Transverse colon (tissue), 4 donors: ENCODE results near the gene MPP4. TPM values are rescaled to one million over a fixed set of nuclear protein-coding genes. Genes with fewer than 3 reads are reported as not detected.

ENCODE experiments used
- DNase-seq: peaks from one replicate; pipeline ENCODE4 v3.0.0-alpha.2; 2019
- H3K27ac ChIP-seq, 4 donors: fragments of 200-600 bp; sonication (generic); 2 replicates each; pipeline ENCODE4 v1.5.1; 2016 to 2018; ENCODE audit warnings: inconsistent platforms in 4 of 4
- H3K27me3 ChIP-seq: fragments of 200-600 bp; sonication (generic); 2 replicates; pipeline ENCODE4 v1.5.1; 2017; ENCODE audit warnings: inconsistent platforms
- H3K36me3 ChIP-seq, 4 donors: fragments of 200-600 bp; sonication (generic); 2 replicates each; pipeline ENCODE4 v1.5.1; 2017 to 2019; ENCODE audit warnings: inconsistent platforms in 4 of 4
- H3K4me1 ChIP-seq, 4 donors: fragments of 200-600 bp; sonication (generic); 2 replicates each; pipeline ENCODE4 v1.5.1; 2017 to 2020; ENCODE audit warnings: inconsistent platforms in 4 of 4
- H3K4me3 ChIP-seq, 4 donors: fragments of 200-600 bp; sonication (generic); 1 replicate in 1 of 4; 2 replicates in 3 of 4; pipeline versions ENCODE4 v1.5.1 to v1.6.1; 2017 to 2019; ENCODE audit warnings: inconsistent platforms in 4 of 4
- H3K9me3 ChIP-seq, 2 donors: fragments of 200-600 bp; sonication (generic); 2 replicates each; pipeline ENCODE4 v1.5.1; 2017 to 2019; ENCODE audit warnings: inconsistent platforms in 2 of 2
- EP300 ChIP-seq: sonication (generic); formaldehyde crosslinking; IDR thresholded peaks from one replicate; pipeline ENCODE4 v1.6.1; 2017; ENCODE audit warnings: antibody characterized with exemption, low read depth
- POLR2A ChIP-seq: fragments of 450-650 bp; IDR thresholded peaks from one replicate; pipeline ENCODE4 v1.6.1; 2016; ENCODE audit warnings: antibody characterized with exemption, mild to moderate bottlenecking, moderate library complexity
- POLR2AphosphoS5 ChIP-seq, 3 donors: sonication (generic); formaldehyde crosslinking; IDR thresholded peaks; one replicate each; pipeline ENCODE4 v1.6.1; 2016; ENCODE audit warnings: antibody characterized with exemption in 3 of 3
- WGBS, 2 donors: methylation state at CpG; one replicate each; pipeline ENCODE4 v1.1.5; 2018; ENCODE audit warnings: low coverage in 1 of 2; 5-methylcytosine and 5-hydroxymethylcytosine counted together
- in situ Hi-C, 4 donors: fragments of 200-750 bp; cut with MboI; loops; one replicate each; pipeline versions ENCODE4 v1.15.0 to v1.15.1; 2017; ENCODE audit warnings: low sequenced_read_pairs in 3 of 4, low pct_ligation_motif_present in 1 of 4, low pct_unique_long_range_greater_than_20kb in 1 of 4
- intact Hi-C: fragments of 100-400 bp; cut with DNase I; formaldehyde crosslinking; loops from one replicate; pipeline ENCODE4 v1.15.1; 2023; ENCODE audit warnings: low total_unique reads
- total RNA-seq, 4 donors: library from RNA; depleted of rRNA; stranded (reverse); fragments of >200 nt; gene quantifications; one replicate each; pipeline ENCODE4 v1.1.0, GENCODE V29; 2016
- TF ChIP-seq, protein P1 (sequence below), 5 experiments: fragments of 200-600 bp in 3 of 5; fragments of 450-650 bp in 2 of 5; sonication (generic) in 3 of 5; IDR thresholded peaks; 1 replicate in 2 of 5; 2 replicates in 3 of 5; pipeline ENCODE4 v1.5.1; 2016 to 2017; ENCODE audit warnings: antibody characterized with exemption in 5 of 5, inconsistent platforms in 3 of 5, mild to moderate bottlenecking in 2 of 5, moderate library complexity in 1 of 5

The MPP4 gene, protein sequence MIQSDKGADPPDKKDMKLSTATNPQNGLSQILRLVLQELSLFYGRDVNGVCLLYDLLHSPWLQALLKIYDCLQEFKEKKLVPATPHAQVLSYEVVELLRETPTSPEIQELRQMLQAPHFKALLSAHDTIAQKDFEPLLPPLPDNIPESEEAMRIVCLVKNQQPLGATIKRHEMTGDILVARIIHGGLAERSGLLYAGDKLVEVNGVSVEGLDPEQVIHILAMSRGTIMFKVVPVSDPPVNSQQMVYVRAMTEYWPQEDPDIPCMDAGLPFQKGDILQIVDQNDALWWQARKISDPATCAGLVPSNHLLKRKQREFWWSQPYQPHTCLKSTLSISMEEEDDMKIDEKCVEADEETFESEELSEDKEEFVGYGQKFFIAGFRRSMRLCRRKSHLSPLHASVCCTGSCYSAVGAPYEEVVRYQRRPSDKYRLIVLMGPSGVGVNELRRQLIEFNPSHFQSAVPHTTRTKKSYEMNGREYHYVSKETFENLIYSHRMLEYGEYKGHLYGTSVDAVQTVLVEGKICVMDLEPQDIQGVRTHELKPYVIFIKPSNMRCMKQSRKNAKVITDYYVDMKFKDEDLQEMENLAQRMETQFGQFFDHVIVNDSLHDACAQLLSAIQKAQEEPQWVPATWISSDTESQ
- total RNA-seq = not detected

DNA sequence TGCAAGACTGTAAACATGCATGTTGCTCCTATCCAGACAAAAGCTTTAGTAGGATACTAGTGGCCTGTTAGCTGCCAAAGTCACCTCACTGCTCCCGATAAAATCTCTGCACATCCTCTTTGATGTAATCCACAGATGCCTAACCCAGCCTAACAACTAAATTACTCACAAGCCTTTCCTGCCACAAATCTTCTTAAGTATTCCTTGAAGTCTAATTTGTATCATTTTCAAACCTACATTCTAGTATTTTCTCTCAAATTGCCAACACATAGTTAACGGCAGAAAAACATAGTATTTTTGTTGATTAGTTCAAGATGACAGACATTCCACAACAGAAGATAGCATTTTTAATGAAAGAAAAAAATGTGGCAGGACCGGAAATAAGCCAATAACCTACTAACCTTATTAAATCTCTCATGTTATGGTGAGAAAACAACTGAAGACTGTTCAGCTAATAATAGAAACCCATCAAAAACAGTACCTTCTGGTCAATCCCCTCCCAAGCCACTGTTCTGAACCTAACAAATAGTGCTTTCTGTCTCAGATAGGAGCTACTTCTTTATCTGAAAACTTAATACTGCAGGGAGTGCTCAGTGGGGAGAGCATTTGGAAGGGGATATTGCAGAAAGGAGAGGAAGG lies at the start of gene MPP4:
MPP4 (minus strand) TSS at position 57 of the 639 bp plus-strand sequence. CDS start 4,690 bp downstream, outside the sequence.
- Histone ChIP-seq H3K4me3 (no peak within 1 kb of the TSS), H3K27ac (no peak within 1 kb of the TSS), H3K9me3 (no peaks in the 10 kb centered on the region), H3K4me1 (no peaks in the 10 kb centered on the region), H3K36me3 (peaks cover 0 to 20% (median 3%) of the 10 kb centered on the region in 4 donors), H3K27me3 (no peaks in the 10 kb centered on the region)
- intact Hi-C loops = no loop called here
- in situ Hi-C loops = no loop called here
- no peak for TF ChIP-seq POLR2AphosphoS5 (IDR thresholded peaks at IDR 0.05)
- 57 to 60% methylated on average over 3 of the region's 3 CpGs for WGBS, 2 donors
- DNase-seq = no peak

DNA sequence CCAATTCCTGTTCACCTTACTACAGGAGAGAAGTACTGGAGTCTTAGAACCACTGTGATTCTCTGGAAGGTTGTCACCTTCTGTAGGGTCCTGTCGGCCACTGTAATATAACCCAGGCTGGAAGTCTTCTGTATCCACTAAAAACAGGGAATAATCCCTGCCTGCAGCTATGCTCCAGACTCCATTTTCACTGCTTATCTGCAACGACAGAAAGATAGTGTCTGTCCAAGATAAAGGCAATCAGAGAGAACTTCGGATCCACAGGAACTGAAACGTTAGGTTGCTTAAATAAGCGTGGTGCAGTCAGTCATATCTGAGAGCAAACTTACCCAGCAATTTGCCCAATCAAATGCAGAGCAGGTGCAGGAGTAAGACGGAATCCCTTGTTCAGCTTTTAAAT lies 48.1 kb upstream of the MPP4 start:
- DNase-seq = no peak
- Histone ChIP-seq H3K4me3 (no peak overlapping the region), H3K9me3 (no peaks in the 10 kb centered on the region), H3K4me1 (no peaks in the 10 kb centered on the region), H3K27me3 (no peaks in the 10 kb centered on the region), H3K36me3 (peaks cover 0 to 9% (median 0%) of the 10 kb centered on the region in 4 donors), H3K27ac (no peak overlapping the region)
- 88 to 100% methylated on average over 2 to 6 of the region's 6 CpGs for WGBS, 2 donors
- intact Hi-C loops (no loop called here), in situ Hi-C loops (no loop called here)
- TF ChIP-seq POLR2A = no peak
- TF ChIP-seq, protein P1, sequence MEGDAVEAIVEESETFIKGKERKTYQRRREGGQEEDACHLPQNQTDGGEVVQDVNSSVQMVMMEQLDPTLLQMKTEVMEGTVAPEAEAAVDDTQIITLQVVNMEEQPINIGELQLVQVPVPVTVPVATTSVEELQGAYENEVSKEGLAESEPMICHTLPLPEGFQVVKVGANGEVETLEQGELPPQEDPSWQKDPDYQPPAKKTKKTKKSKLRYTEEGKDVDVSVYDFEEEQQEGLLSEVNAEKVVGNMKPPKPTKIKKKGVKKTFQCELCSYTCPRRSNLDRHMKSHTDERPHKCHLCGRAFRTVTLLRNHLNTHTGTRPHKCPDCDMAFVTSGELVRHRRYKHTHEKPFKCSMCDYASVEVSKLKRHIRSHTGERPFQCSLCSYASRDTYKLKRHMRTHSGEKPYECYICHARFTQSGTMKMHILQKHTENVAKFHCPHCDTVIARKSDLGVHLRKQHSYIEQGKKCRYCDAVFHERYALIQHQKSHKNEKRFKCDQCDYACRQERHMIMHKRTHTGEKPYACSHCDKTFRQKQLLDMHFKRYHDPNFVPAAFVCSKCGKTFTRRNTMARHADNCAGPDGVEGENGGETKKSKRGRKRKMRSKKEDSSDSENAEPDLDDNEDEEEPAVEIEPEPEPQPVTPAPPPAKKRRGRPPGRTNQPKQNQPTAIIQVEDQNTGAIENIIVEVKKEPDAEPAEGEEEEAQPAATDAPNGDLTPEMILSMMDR (IDR thresholded peaks at IDR 0.05) = no peak
- no peak for TF ChIP-seq POLR2AphosphoS5 (IDR thresholded peaks at IDR 0.05)
- TF ChIP-seq EP300 = no peak

DNA sequence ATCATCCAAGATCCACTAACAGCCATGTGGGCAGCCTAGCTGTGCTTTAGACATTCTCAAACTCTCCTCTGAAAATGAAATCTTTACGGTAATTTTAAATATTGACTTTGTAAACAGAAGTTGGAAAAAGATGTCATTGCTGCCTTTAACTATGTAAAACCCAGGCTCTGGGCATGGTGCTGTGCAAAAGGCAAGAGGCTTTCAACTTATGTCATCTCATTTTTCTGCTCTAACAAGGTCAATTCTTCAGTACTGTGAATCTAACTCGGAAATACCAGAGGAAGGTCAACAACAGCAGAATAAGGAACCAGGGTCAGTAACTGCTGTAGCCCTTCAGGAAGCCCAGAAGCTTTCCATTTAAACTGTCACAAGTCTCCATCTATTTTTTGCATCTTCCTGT lies 37.0 kb upstream of the MPP4 start:
- H3K36me3 ChIP-seq = peaks cover 0 to 22% (median 7%) of the 10 kb centered on the region in 4 donors
- WGBS, 2 donors = 67 to 75% methylated on average over 2 of the region's 2 CpGs
- intact Hi-C loops = no loop called here
- DNase-seq = no peak
- no peak overlapping the region for H3K4me3 ChIP-seq
- peaks cover 0 to 7% of the 10 kb centered on the region in 2 donors for H3K9me3 ChIP-seq
- H3K27ac ChIP-seq = no peak overlapping the region
- in situ Hi-C loops = no loop called here
- H3K27me3 ChIP-seq = no peaks in the 10 kb centered on the region
- no peaks in the 10 kb centered on the region for H3K4me1 ChIP-seq
- TF ChIP-seq POLR2A (no peak), POLR2AphosphoS5 (IDR thresholded peaks at IDR 0.05) (no peak), EP300 (no peak)
- TF ChIP-seq, protein P1 (IDR thresholded peaks at IDR 0.05) = no peak

- H3K9me3 ChIP-seq = peaks cover 0 to 7% of the 10 kb centered on the region in 2 donors
- H3K27me3 ChIP-seq = no peaks in the 10 kb centered on the region
- H3K4me1 ChIP-seq = no peaks in the 10 kb centered on the region
- no peak for DNase-seq
- H3K36me3 ChIP-seq = peaks cover 0 to 22% (median 7%) of the 10 kb centered on the region in 4 donors
- 63 to 89% methylated on average over 4 of the region's 4 CpGs for WGBS, 2 donors
- no peak overlapping the region for H3K4me3 ChIP-seq
- intact Hi-C loops = no loop called here
- no peak for TF ChIP-seq POLR2AphosphoS5 (IDR thresholded peaks at IDR 0.05)
- TF ChIP-seq, protein P1 (IDR thresholded peaks at IDR 0.05) = no peak
- no peak for TF ChIP-seq EP300
- no peak for TF ChIP-seq POLR2A
- in situ Hi-C loops = no loop called here
- no peak overlapping the region for H3K27ac ChIP-seq
Measured at GRCh38 chr2:201734111-201734510, 35.7 kb upstream of the MPP4 start.
